GM12878 (cell line): ENCODE data around the gene SH2D3A. TPM values are rescaled to one million over a fixed set of nuclear protein-coding genes. Genes with fewer than 3 reads are reported as not detected.

Experiments
- CREB1 ChIP-seq: IDR thresholded peaks from 2 replicates; pipeline ENCODE4 v1.6.1; 2012; ENCODE audit warnings: low read depth, mild to moderate bottlenecking, inconsistent platforms
- DPF2 ChIP-seq: fragments of 450-650 bp; IDR thresholded peaks from 2 replicates; pipeline ENCODE4 v1.6.1; 2017; ENCODE audit warnings: mild to moderate bottlenecking
- ESRRA ChIP-seq: IDR thresholded peaks from 2 replicates; pipeline ENCODE4 v1.6.1; 2012; ENCODE audit warnings: mild to moderate bottlenecking, low read length, improper control_type of control experiment
- EZH2 ChIP-seq: IDR thresholded peaks from 2 replicates; pipeline ENCODE4 v1.6.1; 2012; ENCODE audit warnings: low read depth, mild to moderate bottlenecking, control low read depth, inconsistent platforms, low read length, borderline replicate concordance; ENCODE audit not compliant: control insufficient read depth
- HDAC2 ChIP-seq: fragments of 200-600 bp; sonication (generic); IDR thresholded peaks from 2 replicates; pipeline ENCODE4 v1.6.1; 2017
- HDAC6 ChIP-seq: fragments of 200-600 bp; sonication (generic); IDR thresholded peaks from one replicate; pipeline ENCODE4 v1.8.0; 2017; ENCODE audit warnings: antibody characterized with exemption; ENCODE audit not compliant: unreplicated experiment
- IKZF1 ChIP-seq: fragments of 450-650 bp; conservative IDR thresholded peaks from 2 replicates; pipeline ENCODE4 v1.6.1; 2017; ENCODE audit warnings: antibody characterized with exemption, mild to moderate bottlenecking
- NBN ChIP-seq: fragments of 450-650 bp; IDR thresholded peaks from 2 replicates; pipeline ENCODE4 v1.6.1; 2016
- PAX5 ChIP-seq: IDR thresholded peaks from 2 replicates; pipeline ENCODE4 v1.6.1; 2011; ENCODE audit warnings: low read depth, low read length, borderline replicate concordance
- RAD21 ChIP-seq: IDR thresholded peaks from 2 replicates; pipeline ENCODE4 v1.6.1; 2011; ENCODE audit warnings: mild to moderate bottlenecking, low read depth, low read length, moderate library complexity; ENCODE audit not compliant: insufficient read depth
- RAD51 ChIP-seq: fragments of 450-650 bp; IDR thresholded peaks from 2 replicates; pipeline ENCODE4 v1.6.1; 2016; ENCODE audit warnings: moderate library complexity, mild to moderate bottlenecking, inconsistent platforms
- RB1 ChIP-seq: fragments of 450-650 bp; formaldehyde crosslinking; IDR thresholded peaks from 2 replicates; pipeline ENCODE4 v1.6.1; 2017; ENCODE audit warnings: mild to moderate bottlenecking, borderline replicate concordance
- RUNX3 ChIP-seq: IDR thresholded peaks from 2 replicates; pipeline ENCODE4 v1.6.1; 2012; ENCODE audit warnings: low read length, inconsistent platforms
- SIN3A ChIP-seq: IDR thresholded peaks from 2 replicates; pipeline ENCODE4 v1.6.1; 2012; ENCODE audit warnings: low read depth, low read length, improper control_type of control experiment
- SMARCA5 ChIP-seq: fragments of 450-650 bp; IDR thresholded peaks from 2 replicates; pipeline ENCODE4 v1.6.1; 2017; ENCODE audit warnings: mild to moderate bottlenecking
- SP1 ChIP-seq: IDR thresholded peaks from one replicate; pipeline ENCODE4 v1.6.1; 2011; ENCODE audit warnings: low read depth, low read length
- YY1 ChIP-seq: IDR thresholded peaks from 2 replicates; pipeline ENCODE4 v1.6.1; 2011; ENCODE audit warnings: low read depth, mild to moderate bottlenecking, low read length
- polyA plus RNA-seq, 11 experiments: library from polyadenylated mRNA; depleted of rRNA in 4 of 11; unstranded in 6 of 11; stranded (reverse) in 5 of 11; fragments of >200 nt; fragmentation: Nextera tagmentation in 4 of 11; fragmentation: Illumina TruSeq in 1 of 11; extraction: Ambion mirVana in 4 of 11; extraction: Trizol in 1 of 11; gene quantifications; 1 replicate in 1 of 11; 2 replicates in 10 of 11; pipeline versions ENCODE4 v1.2.1 to v1.2.3, GENCODE V29; 2011 to 2016; ENCODE audit warnings: inconsistent platforms in 2 of 11, missing spikeins in 2 of 11, low read depth in 1 of 11
- total RNA-seq, 4 experiments: library from RNA; depleted of rRNA in 3 of 4; stranded (reverse); fragments of >200 nt in 3 of 4; fragmentation: Illumina TruSeq in 1 of 4; extraction: Trizol in 1 of 4; gene quantifications; 2 replicates each; pipeline versions ENCODE4 v1.2.1 to v1.2.3, GENCODE V29; 2013 to 2021
- TF ChIP-seq, protein P1 (sequence below): IDR thresholded peaks from 2 replicates; pipeline ENCODE4 v1.6.1; 2011; ENCODE audit warnings: mild to moderate bottlenecking, low read depth, low read length, moderate library complexity; ENCODE audit not compliant: insufficient replicate concordance
- TF ChIP-seq, protein P2 (sequence below): fragments of 450-650 bp; IDR thresholded peaks from 2 replicates; pipeline ENCODE4 v1.6.1; 2017; ENCODE audit warnings: low read depth, mild to moderate bottlenecking, moderate library complexity
- TF ChIP-seq, protein P3 (sequence below): fragments of 450-650 bp; IDR thresholded peaks from 2 replicates; pipeline ENCODE4 v1.6.1; 2017; ENCODE audit warnings: mild to moderate bottlenecking, moderate library complexity
- TF ChIP-seq, protein P4 (sequence below): fragments of 450-650 bp; conservative IDR thresholded peaks from 2 replicates; pipeline ENCODE4 v1.6.1; 2017; ENCODE audit warnings: mild to moderate bottlenecking, moderate library complexity

Gene SH2D3A
- total and polyA plus RNA-seq, 10 of the 15 experiments (the other 5 are each of a cell fraction or from before 2014, with no cell fraction given) = 0.77 to 24.4 (median 9.5) TPM

DNA sequence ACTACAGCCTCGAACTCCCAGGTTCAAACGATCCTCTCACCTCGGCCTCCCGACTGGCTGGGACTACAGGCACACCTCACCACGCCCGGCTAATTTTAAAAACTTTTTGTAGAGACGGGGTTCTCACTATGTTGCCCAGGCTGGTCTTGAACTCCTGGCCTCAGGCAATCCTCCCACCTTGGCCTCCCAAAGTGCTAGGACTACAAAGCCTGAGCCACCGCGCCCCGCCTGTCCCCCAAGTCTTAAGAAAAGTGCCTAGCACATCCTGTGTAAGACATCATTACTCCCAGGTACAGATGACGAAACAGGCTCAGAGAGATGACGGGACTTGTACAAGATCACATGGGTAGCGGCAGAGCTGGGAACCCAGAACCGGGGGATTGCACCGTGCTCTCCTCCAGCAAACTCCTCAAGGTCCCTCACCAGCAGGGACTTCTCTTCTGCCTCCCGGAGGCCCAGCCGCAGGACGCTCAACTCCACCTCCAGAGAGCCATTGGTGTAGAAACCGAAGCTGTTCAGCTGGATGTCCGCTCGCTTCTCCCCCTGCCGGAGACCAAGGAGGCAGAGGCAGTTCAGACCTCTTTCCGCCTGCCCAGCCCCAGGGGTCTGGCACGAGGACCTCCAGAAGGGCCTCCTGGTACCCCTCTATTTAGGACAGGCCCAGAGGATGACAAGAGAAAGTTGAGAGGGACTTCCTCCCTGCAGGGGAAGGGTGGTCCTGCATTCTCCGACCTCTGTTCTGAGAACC lies 30.9 kb downstream of the SH2D3A start (continued):
- peak; percentile 68 for TF ChIP-seq RAD21
- TF ChIP-seq SIN3A = peak; percentile 46; the same call in 1 of the 2 replicates
- no peak for TF ChIP-seq ESRRA
- TF ChIP-seq PAX5 = peak; percentile 10; the same call in 1 of the 2 replicates
- peak; percentile 58; the same call in 1 of the 2 replicates for TF ChIP-seq IKZF1
- TF ChIP-seq RAD51 = peak; percentile 75
- peak; percentile 39 for TF ChIP-seq SP1
- peak; percentile 82 for TF ChIP-seq YY1
- peak; percentile 74 for TF ChIP-seq NBN
- TF ChIP-seq, protein P1, sequence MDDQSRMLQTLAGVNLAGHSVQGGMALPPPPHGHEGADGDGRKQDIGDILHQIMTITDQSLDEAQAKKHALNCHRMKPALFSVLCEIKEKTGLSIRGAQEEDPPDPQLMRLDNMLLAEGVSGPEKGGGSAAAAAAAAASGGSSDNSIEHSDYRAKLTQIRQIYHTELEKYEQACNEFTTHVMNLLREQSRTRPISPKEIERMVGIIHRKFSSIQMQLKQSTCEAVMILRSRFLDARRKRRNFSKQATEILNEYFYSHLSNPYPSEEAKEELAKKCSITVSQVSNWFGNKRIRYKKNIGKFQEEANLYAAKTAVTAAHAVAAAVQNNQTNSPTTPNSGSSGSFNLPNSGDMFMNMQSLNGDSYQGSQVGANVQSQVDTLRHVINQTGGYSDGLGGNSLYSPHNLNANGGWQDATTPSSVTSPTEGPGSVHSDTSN = no peak
- TF ChIP-seq, protein P2, sequence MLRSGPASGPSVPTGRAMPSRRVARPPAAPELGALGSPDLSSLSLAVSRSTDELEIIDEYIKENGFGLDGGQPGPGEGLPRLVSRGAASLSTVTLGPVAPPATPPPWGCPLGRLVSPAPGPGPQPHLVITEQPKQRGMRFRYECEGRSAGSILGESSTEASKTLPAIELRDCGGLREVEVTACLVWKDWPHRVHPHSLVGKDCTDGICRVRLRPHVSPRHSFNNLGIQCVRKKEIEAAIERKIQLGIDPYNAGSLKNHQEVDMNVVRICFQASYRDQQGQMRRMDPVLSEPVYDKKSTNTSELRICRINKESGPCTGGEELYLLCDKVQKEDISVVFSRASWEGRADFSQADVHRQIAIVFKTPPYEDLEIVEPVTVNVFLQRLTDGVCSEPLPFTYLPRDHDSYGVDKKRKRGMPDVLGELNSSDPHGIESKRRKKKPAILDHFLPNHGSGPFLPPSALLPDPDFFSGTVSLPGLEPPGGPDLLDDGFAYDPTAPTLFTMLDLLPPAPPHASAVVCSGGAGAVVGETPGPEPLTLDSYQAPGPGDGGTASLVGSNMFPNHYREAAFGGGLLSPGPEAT = peak; percentile 33; the same call in 1 of the 2 replicates
- TF ChIP-seq, protein P3, sequence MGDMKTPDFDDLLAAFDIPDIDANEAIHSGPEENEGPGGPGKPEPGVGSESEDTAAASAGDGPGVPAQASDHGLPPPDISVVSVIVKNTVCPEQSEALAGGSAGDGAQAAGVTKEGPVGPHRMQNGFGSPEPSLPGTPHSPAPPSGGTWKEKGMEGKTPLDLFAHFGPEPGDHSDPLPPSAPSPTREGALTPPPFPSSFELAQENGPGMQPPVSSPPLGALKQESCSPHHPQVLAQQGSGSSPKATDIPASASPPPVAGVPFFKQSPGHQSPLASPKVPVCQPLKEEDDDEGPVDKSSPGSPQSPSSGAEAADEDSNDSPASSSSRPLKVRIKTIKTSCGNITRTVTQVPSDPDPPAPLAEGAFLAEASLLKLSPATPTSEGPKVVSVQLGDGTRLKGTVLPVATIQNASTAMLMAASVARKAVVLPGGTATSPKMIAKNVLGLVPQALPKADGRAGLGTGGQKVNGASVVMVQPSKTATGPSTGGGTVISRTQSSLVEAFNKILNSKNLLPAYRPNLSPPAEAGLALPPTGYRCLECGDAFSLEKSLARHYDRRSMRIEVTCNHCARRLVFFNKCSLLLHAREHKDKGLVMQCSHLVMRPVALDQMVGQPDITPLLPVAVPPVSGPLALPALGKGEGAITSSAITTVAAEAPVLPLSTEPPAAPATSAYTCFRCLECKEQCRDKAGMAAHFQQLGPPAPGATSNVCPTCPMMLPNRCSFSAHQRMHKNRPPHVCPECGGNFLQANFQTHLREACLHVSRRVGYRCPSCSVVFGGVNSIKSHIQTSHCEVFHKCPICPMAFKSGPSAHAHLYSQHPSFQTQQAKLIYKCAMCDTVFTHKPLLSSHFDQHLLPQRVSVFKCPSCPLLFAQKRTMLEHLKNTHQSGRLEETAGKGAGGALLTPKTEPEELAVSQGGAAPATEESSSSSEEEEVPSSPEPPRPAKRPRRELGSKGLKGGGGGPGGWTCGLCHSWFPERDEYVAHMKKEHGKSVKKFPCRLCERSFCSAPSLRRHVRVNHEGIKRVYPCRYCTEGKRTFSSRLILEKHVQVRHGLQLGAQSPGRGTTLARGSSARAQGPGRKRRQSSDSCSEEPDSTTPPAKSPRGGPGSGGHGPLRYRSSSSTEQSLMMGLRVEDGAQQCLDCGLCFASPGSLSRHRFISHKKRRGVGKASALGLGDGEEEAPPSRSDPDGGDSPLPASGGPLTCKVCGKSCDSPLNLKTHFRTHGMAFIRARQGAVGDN = peak; percentile 66; the same call in 1 of the 2 replicates
- peak; percentile 96 for TF ChIP-seq CREB1
- 0 out of 2 replicates have a peak, but pooled peaks have one; percentile 15 for TF ChIP-seq DPF2
- peak; percentile 34; the same call in 1 of the 2 replicates for TF ChIP-seq RUNX3
- peak; percentile 96 for TF ChIP-seq SMARCA5
- TF ChIP-seq, protein P4, sequence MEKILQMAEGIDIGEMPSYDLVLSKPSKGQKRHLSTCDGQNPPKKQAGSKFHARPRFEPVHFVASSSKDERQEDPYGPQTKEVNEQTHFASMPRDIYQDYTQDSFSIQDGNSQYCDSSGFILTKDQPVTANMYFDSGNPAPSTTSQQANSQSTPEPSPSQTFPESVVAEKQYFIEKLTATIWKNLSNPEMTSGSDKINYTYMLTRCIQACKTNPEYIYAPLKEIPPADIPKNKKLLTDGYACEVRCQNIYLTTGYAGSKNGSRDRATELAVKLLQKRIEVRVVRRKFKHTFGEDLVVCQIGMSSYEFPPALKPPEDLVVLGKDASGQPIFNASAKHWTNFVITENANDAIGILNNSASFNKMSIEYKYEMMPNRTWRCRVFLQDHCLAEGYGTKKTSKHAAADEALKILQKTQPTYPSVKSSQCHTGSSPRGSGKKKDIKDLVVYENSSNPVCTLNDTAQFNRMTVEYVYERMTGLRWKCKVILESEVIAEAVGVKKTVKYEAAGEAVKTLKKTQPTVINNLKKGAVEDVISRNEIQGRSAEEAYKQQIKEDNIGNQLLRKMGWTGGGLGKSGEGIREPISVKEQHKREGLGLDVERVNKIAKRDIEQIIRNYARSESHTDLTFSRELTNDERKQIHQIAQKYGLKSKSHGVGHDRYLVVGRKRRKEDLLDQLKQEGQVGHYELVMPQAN = peak; percentile 9
- TF ChIP-seq HDAC2 = no peak
- peak; percentile 43; the same call in 1 of the 2 replicates for TF ChIP-seq RB1
- TF ChIP-seq HDAC6 = no peak
- no peak for TF ChIP-seq EZH2
